Keratinocyte (primary cell): ENCODE results near the gene GPR39.

Experiments used
- CTCF ChIP-seq, 3 experiments: IDR thresholded peaks in 1 of 3; conservative IDR thresholded peaks in 1 of 3; optimal IDR thresholded peaks in 1 of 3; 2 replicates in 2 of 3; 3 replicates in 1 of 3; pipeline versions ENCODE3 to v1.5.1; 2011; ENCODE audit warnings: low read length in 3 of 3, mild to moderate bottlenecking in 3 of 3, moderate library complexity in 2 of 3, control low read depth in 1 of 3, inconsistent platforms in 1 of 3; ENCODE audit not compliant: insufficient read depth in 2 of 3; ENCODE audit errors: extremely low read depth in 1 of 3
- EZH2 ChIP-seq: IDR thresholded peaks from one replicate; pipeline ENCODE4 v1.6.1; 2012; ENCODE audit warnings: inconsistent platforms, mild to moderate bottlenecking, low read length, moderate library complexity

- TF ChIP-seq CTCF (optimal IDR thresholded peaks at IDR 0.05 in 1 of 3, IDR thresholded peaks at IDR 0.05 in 1 of 3, conservative IDR thresholded peaks at IDR 0.05 in 1 of 3; ENCODE audit: extremely low read depth in 1 of 3, insufficient read depth in 2 of 3, low read length in 3 of 3): no peak
- TF ChIP-seq EZH2: no peak
These were observed 253.4 kb downstream of the GPR39 start, which contains the start of gene LYPD1 for GRCh38 chr2:132669908-132670495.
